Measurements from ENCODE around the gene WWOX. TPM values are rescaled to one million over a fixed set of nuclear protein-coding genes. Genes with fewer than 3 reads are reported as not detected.

The WWOX gene
- total RNA-seq, 1 donor from 2014 or later: 7.3 TPM

- Histone ChIP-seq H3K4me3 (ENCODE audit: insufficient read depth, low read depth, low read length) (no peak overlapping the region), H3K9me3 (ENCODE audit: insufficient read depth, low read depth, low read length) (no peaks in the 10 kb centered on the region), H3K79me2 (ENCODE audit: insufficient read depth, low read length) (no peaks in the 10 kb centered on the region), H3K4me1 (ENCODE audit: insufficient read depth, low read length) (no peaks in the 10 kb centered on the region), H4K20me1 (ENCODE audit: insufficient read depth, low read length) (no peaks in the 10 kb centered on the region), H3K36me3 (ENCODE audit: insufficient read depth, low read length) (no peaks in the 10 kb centered on the region), H3K27me3 (ENCODE audit: insufficient read depth, low read length) (no peaks in the 10 kb centered on the region), H3K9ac (ENCODE audit: low read length) (no peak overlapping the region), H3K27ac (ENCODE audit: low read depth, low read length) (no peak overlapping the region), H2AFZ (ENCODE audit: low read depth, low read length) (no peak overlapping the region), H3K4me2 (ENCODE audit: low read length) (no peak overlapping the region)
- H3K27me3 Mint-ChIP-seq (ENCODE audit: low read depth, unreplicated experiment): peaks cover 13% of the 10 kb centered on the region
- no peak for DNase-seq (ENCODE audit: low read depth)
- H3K9me3 Mint-ChIP-seq (ENCODE audit: unreplicated experiment): no peaks in the 10 kb centered on the region
- H3K4me1 Mint-ChIP-seq (ENCODE audit: low read depth, unreplicated experiment): peaks cover 7% of the 10 kb centered on the region
- no peaks in the 10 kb centered on the region for H3K36me3 Mint-ChIP-seq (ENCODE audit: low read depth, unreplicated experiment)
- no peak for FAIRE-seq
- H3K4me3 Mint-ChIP-seq (ENCODE audit: unreplicated experiment): no peak overlapping the region
- TF ChIP-seq CTCF (IDR thresholded peaks at IDR 0.05; ENCODE audit: insufficient read depth, low read depth, low read length): no peak
- TF ChIP-seq EZH2 (IDR thresholded peaks at IDR 0.05; ENCODE audit: insufficient read depth, low read length): no peak
- no peak overlapping the region for H3K27ac Mint-ChIP-seq (ENCODE audit: unreplicated experiment)
Observed at GRCh38 chr16:79206889-79207288, 1107.4 kb downstream of the WWOX start.

GRCh38 chr16:79209308-79209707 lies 1109.9 kb downstream of the WWOX start:
- H3K4me1 Mint-ChIP-seq (ENCODE audit: low read depth, unreplicated experiment): peaks cover 7% of the 10 kb centered on the region
- no peak overlapping the region for H2AFZ ChIP-seq (ENCODE audit: low read depth, low read length)

More at GRCh38 chr16:79209308-79209707, 1109.9 kb downstream of the WWOX start:
- Histone ChIP-seq H4K20me1 (ENCODE audit: insufficient read depth, low read length) (no peaks in the 10 kb centered on the region), H3K4me2 (ENCODE audit: low read length) (no peak overlapping the region), H3K9ac (ENCODE audit: low read length) (no peak overlapping the region), H3K27ac (ENCODE audit: low read depth, low read length) (no peak overlapping the region), H3K9me3 (ENCODE audit: insufficient read depth, low read depth, low read length) (no peaks in the 10 kb centered on the region), H3K27me3 (ENCODE audit: insufficient read depth, low read length) (no peaks in the 10 kb centered on the region), H3K4me1 (ENCODE audit: insufficient read depth, low read length) (no peaks in the 10 kb centered on the region), H3K4me3 (ENCODE audit: insufficient read depth, low read depth, low read length) (no peak overlapping the region), H3K36me3 (ENCODE audit: insufficient read depth, low read length) (no peaks in the 10 kb centered on the region), H3K79me2 (ENCODE audit: insufficient read depth, low read length) (no peaks in the 10 kb centered on the region)
- Mint-ChIP-seq H3K9me3 (ENCODE audit: unreplicated experiment) (peaks cover 3% of the 10 kb centered on the region), H3K27ac (ENCODE audit: unreplicated experiment) (no peak overlapping the region), H3K4me3 (ENCODE audit: unreplicated experiment) (no peak overlapping the region), H3K27me3 (ENCODE audit: low read depth, unreplicated experiment) (peaks cover 20% of the 10 kb centered on the region), H3K36me3 (ENCODE audit: low read depth, unreplicated experiment) (no peaks in the 10 kb centered on the region)
- no peak for TF ChIP-seq CTCF (IDR thresholded peaks at IDR 0.05; ENCODE audit: insufficient read depth, low read depth, low read length)
- TF ChIP-seq EZH2 (IDR thresholded peaks at IDR 0.05; ENCODE audit: insufficient read depth, low read length): no peak
- DNase-seq (ENCODE audit: low read depth) (no peak), FAIRE-seq (no peak)
